ENCODE results near the gene STXBP5L.
"Not testable (repeated sequence)": the region's sequence is repeated elsewhere in the genome, so short reads cannot be mapped to it uniquely, and the experiment has no call there.

The STXBP5L gene

GRCh38 chr3:120908030-120908794 lies at the start of gene STXBP5L:
Gene STXBP5L (plus strand): TSS chr3:120908205. CDS start chr3:120909579, 1,374 bp downstream.
- no peaks in the 10 kb centered on the region for H3K36me3 Mint-ChIP-seq (ENCODE audit: low read depth)
- H3K4me3 Mint-ChIP-seq = peak within 1 kb of the TSS; percentile 81
- H3K27me3 Mint-ChIP-seq (ENCODE audit: low read depth) = peaks cover 50% of the 10 kb centered on the region
- peaks cover 8% of the 10 kb centered on the region for H3K4me1 Mint-ChIP-seq (ENCODE audit: low read depth)
- H3K9me3 Mint-ChIP-seq = no peaks in the 10 kb centered on the region
- peak within 1 kb of the TSS; percentile 65 for H3K27ac Mint-ChIP-seq

DNA sequence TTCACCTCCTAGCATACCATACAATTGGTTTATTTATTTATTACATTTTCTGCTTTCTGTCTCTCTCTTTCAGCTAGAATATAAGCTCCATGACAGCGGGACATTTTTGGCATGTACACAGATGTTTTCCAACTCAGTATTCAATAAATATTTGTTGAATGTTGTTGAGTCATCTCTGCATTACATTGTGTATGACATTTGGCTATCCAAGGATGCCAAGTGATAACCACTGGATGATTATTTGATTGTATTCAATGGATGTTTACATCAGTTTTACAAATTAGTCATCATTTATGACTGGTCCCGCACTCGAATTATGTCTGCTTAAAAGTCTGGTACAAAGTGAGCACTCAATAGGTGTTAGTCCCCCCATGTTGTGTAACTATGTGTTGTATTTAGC lies 49.5 kb upstream of the STXBP5L start:
- no peaks in the 10 kb centered on the region for H3K4me1 Mint-ChIP-seq (ENCODE audit: low read depth)
- H3K27me3 Mint-ChIP-seq (ENCODE audit: low read depth) = no peaks in the 10 kb centered on the region
- no peak overlapping the region for H3K4me3 Mint-ChIP-seq
- H3K9me3 Mint-ChIP-seq = no peaks in the 10 kb centered on the region
- H3K36me3 Mint-ChIP-seq (ENCODE audit: low read depth) = no peaks in the 10 kb centered on the region
- H3K27ac Mint-ChIP-seq = no peak overlapping the region

DNA sequence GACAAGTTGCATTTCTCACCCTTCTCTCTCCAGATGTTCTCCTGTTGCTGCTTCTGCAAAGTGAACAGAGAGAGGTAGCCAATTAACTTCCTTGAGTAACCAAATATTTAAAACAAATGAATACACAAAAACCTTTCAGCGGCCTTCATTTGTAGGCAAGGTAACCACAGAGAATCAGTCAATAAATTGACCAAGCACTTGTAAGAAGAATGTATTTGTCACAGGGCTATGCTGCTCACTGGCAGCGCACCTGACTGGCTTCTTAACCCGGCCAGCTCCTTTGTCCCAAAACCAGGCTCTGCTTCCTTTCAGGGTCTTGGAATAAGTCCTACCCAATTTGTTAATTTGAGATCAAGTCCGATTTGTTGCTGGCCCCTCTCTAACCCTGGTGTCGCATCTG lies 43.5 kb upstream of the STXBP5L start:
- no peaks in the 10 kb centered on the region for H3K36me3 Mint-ChIP-seq (ENCODE audit: low read depth)
- H3K4me1 Mint-ChIP-seq (ENCODE audit: low read depth) = no peaks in the 10 kb centered on the region
- H3K27me3 Mint-ChIP-seq (ENCODE audit: low read depth) = no peaks in the 10 kb centered on the region
- no peak overlapping the region for H3K27ac Mint-ChIP-seq
- no peak overlapping the region for H3K4me3 Mint-ChIP-seq
- no peaks in the 10 kb centered on the region for H3K9me3 Mint-ChIP-seq

DNA sequence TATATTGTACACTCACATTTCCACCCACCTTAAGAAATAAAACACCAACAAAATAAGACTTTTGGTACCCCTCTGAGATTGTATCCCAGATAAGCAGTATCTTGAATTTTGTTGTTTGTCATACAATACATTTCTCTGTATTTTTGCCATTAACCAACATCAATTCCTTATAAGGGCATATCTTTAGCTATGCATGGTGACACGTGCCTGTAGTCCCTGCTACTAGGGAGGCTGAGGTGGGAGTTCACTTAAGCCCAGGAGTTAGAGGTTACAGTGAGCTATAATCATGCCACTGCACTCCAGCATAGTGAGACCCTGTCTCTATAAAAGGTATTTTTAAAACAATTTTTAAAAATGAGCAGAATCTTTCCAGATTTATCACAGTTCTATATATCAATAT lies 32.5 kb upstream of the STXBP5L start:
- Mint-ChIP-seq H3K4me3 (no peak overlapping the region), H3K4me1 (ENCODE audit: low read depth) (no peaks in the 10 kb centered on the region), H3K27me3 (ENCODE audit: low read depth) (no peaks in the 10 kb centered on the region), H3K9me3 (no peaks in the 10 kb centered on the region), H3K36me3 (ENCODE audit: low read depth) (no peaks in the 10 kb centered on the region), H3K27ac (no peak overlapping the region)

- H3K27me3 Mint-ChIP-seq (ENCODE audit: low read depth) = no peaks in the 10 kb centered on the region
- H3K36me3 Mint-ChIP-seq (ENCODE audit: low read depth) = no peaks in the 10 kb centered on the region
- H3K4me3 Mint-ChIP-seq = no peak overlapping the region
- H3K9me3 Mint-ChIP-seq = no peaks in the 10 kb centered on the region
- no peak overlapping the region for H3K27ac Mint-ChIP-seq
- no peaks in the 10 kb centered on the region for H3K4me1 Mint-ChIP-seq (ENCODE audit: low read depth)
Measured at GRCh38 chr3:120875989-120876388, 32.0 kb upstream of the STXBP5L start.

- no peaks in the 10 kb centered on the region for H3K4me1 Mint-ChIP-seq (ENCODE audit: low read depth)
- H3K4me3 Mint-ChIP-seq = no peak overlapping the region
- H3K9me3 Mint-ChIP-seq = no peaks in the 10 kb centered on the region
- no peaks in the 10 kb centered on the region for H3K27me3 Mint-ChIP-seq (ENCODE audit: low read depth)
- no peaks in the 10 kb centered on the region for H3K36me3 Mint-ChIP-seq (ENCODE audit: low read depth)
- no peak overlapping the region for H3K27ac Mint-ChIP-seq
Measured at GRCh38 chr3:120879411-120879810, 28.6 kb upstream of the STXBP5L start.

DNA sequence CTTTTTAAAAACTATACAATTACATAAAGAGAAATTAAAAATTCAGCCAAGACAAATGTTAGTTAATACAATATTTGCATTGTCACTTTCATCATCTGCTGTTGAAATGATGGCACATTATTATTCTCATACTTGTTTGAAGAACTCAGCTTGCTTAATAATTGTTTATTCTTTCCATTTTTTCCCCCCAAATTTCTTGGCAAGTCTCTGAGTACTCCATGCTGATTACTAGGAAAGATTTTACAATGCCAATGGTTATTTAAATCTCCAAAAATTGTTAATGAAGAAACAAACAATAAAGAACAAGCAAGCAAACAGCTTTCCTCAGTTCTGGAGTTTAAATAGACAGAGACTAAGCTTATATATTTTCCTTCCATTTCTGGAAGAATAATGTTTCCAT lies 15.1 kb upstream of the STXBP5L start:
- Mint-ChIP-seq H3K27ac (no peak overlapping the region), H3K36me3 (ENCODE audit: low read depth) (no peaks in the 10 kb centered on the region), H3K27me3 (ENCODE audit: low read depth) (no peaks in the 10 kb centered on the region), H3K9me3 (no peaks in the 10 kb centered on the region), H3K4me1 (ENCODE audit: low read depth) (no peaks in the 10 kb centered on the region), H3K4me3 (no peak overlapping the region)

- no peaks in the 10 kb centered on the region for H3K4me1 Mint-ChIP-seq (ENCODE audit: low read depth)
Measured at GRCh38 chr3:120894316-120895057, 13.5 kb upstream of the STXBP5L start.

DNA sequence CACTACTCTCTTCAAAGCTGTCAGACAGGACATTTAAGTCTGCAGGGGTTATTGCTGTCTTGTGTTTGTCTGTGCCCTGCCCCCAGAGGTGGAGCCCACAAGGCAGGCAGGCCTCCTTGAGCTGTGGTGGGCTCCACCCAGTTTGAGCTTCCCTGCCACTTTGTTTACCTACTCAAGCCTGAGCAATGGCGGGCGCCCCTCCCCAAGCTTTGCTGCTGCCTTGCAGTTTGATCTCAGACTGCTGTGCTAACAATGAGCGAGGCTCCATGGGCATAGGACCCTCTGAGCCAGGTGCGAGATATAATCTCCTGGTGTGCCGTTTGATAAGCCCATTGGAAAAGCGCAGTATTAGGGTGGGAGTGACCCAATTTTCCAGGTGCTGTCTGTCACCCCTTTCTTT lies 6.3 kb upstream of the STXBP5L start:
- not testable (repeated sequence) for H3K9me3 Mint-ChIP-seq, H3K4me3 Mint-ChIP-seq
- H3K27me3 Mint-ChIP-seq (ENCODE audit: low read depth) = peaks cover 11% of the 10 kb centered on the region

More at GRCh38 chr3:120894316-120895057, 13.5 kb upstream of the STXBP5L start:
- no peak overlapping the region for H3K27ac Mint-ChIP-seq
- no peaks in the 10 kb centered on the region for H3K9me3 Mint-ChIP-seq
- no peaks in the 10 kb centered on the region for H3K27me3 Mint-ChIP-seq (ENCODE audit: low read depth)
- no peaks in the 10 kb centered on the region for H3K36me3 Mint-ChIP-seq (ENCODE audit: low read depth)
- no peak overlapping the region for H3K4me3 Mint-ChIP-seq

DNA sequence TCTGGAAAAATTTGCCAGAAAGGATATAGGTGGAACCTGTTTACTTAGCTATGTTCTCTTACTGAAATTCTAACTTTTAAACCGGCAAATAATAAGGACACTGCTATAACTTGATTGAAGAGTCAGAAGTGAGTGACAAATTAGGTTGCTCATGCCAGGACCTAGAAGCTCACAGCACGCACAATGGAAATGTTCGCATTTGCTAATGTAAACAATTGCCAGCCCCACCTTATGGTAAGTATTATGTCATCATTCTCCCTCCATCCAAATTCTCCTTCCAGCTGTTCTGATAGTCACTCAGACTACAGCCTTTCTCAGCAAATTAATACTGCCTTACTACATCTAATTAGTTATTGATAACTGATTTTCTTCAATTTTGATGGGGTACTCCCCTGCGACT lies 4.8 kb upstream of the STXBP5L start:
- Mint-ChIP-seq H3K4me3 (no peak overlapping the region), H3K27ac (no peak overlapping the region), H3K4me1 (ENCODE audit: low read depth) (peaks cover 5% of the 10 kb centered on the region), H3K36me3 (ENCODE audit: low read depth) (no peaks in the 10 kb centered on the region), H3K9me3 (no peaks in the 10 kb centered on the region), H3K27me3 (ENCODE audit: low read depth) (peaks cover 26% of the 10 kb centered on the region)

More for the DNA sequence above, 6.3 kb upstream of the STXBP5L start:
- not testable (repeated sequence) for H3K27ac Mint-ChIP-seq; H3K36me3 Mint-ChIP-seq (ENCODE audit: low read depth); H3K4me1 Mint-ChIP-seq (ENCODE audit: low read depth)

DNA sequence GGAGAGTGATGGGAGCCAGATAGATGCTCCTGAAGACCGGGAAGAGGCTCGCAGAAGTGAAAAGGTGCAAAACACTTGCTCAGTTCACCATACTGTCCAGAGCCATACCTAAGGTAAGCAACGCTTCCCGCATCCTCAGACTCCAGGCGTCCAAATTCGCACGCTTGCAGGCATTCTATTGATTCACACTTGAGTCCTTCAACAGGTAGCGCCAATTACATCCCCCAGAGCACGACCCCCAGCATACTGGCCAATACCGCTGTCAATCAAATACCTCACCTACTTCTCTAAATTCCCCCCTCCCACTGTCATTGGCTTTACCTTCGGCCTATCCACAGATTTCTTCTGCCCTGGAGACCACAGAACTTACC lies 361 bp upstream of the STXBP5L start:
- Mint-ChIP-seq H3K36me3 (ENCODE audit: low read depth) (no peaks in the 10 kb centered on the region), H3K9me3 (no peaks in the 10 kb centered on the region), H3K4me3 (peak overlapping the region; percentile 46), H3K27me3 (ENCODE audit: low read depth) (peaks cover 50% of the 10 kb centered on the region), H3K27ac (no peak overlapping the region), H3K4me1 (ENCODE audit: low read depth) (peaks cover 8% of the 10 kb centered on the region)

DNA sequence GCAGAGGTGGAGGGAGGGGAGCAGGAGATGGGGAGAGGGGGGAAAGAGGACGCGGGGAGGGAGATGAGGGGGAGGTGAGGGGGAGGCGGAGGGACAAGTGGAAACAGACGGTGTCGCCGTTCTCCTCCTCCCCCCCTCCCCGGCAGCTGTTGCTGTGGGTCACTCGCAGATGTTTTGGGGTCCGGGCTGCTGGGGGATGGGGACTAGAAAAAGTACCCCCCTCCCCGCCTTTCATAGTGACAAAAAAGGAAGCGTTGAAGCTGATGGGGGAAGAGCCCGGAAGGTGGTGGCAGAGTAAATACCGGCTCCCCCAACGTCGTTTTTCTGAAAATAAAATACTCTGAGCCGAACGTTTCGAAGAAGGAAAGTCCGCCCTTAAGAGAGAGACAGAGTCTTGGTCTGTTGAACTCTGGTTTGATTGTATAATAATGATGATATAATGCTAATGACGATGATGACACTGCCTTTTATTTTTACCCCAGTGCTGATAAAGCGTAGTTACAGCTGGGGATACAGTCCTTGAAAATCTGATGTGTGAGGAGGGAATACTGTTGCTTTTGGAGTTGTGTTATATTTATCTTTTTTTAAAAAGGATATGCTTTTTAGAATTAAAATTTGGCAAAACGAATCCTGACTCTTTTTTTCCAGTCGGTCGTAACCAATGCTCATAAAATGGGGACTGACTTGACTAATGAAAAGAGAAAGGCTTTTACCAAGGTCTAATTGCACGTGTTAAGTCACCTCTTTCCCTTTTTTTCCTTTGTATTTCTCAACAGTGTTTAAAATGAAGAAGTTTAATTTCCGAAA lies 993 bp downstream of the STXBP5L start:
- H3K27ac Mint-ChIP-seq = no peak overlapping the region
- peaks cover 8% of the 10 kb centered on the region for H3K4me1 Mint-ChIP-seq (ENCODE audit: low read depth)
- peak overlapping the region; percentile 14 for H3K4me3 Mint-ChIP-seq
- peaks cover 50% of the 10 kb centered on the region for H3K27me3 Mint-ChIP-seq (ENCODE audit: low read depth)
- H3K36me3 Mint-ChIP-seq (ENCODE audit: low read depth) = no peaks in the 10 kb centered on the region
- no peaks in the 10 kb centered on the region for H3K9me3 Mint-ChIP-seq

DNA sequence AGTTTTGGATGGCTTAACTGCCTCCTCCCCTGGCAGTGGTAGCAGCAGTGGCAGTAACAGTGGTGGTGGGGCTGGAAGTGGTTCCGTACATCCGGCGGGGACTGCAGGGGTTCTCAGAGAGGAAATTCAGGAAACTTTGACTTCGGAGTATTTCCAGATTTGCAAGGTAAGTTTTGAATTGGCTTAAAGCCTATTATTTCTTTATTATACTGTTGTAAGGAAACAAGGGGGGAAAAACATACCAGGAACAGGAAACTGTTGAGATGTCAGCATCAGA lies 1.5 kb downstream of the STXBP5L start:
- H3K9me3 Mint-ChIP-seq = no peaks in the 10 kb centered on the region
- H3K36me3 Mint-ChIP-seq (ENCODE audit: low read depth) = no peaks in the 10 kb centered on the region
- H3K27me3 Mint-ChIP-seq (ENCODE audit: low read depth) = peaks cover 54% of the 10 kb centered on the region
- peaks cover 8% of the 10 kb centered on the region for H3K4me1 Mint-ChIP-seq (ENCODE audit: low read depth)
- H3K4me3 Mint-ChIP-seq = no peak overlapping the region
- no peak overlapping the region for H3K27ac Mint-ChIP-seq

- H3K36me3 Mint-ChIP-seq (ENCODE audit: low read depth) = no peaks in the 10 kb centered on the region
- no peak overlapping the region for H3K4me3 Mint-ChIP-seq
- H3K27ac Mint-ChIP-seq = no peak overlapping the region
- H3K4me1 Mint-ChIP-seq (ENCODE audit: low read depth) = no peaks in the 10 kb centered on the region
- no peaks in the 10 kb centered on the region for H3K27me3 Mint-ChIP-seq (ENCODE audit: low read depth)
- peaks cover 19% of the 10 kb centered on the region for H3K9me3 Mint-ChIP-seq
Measured at GRCh38 chr3:120926146-120926545, 18.1 kb downstream of the STXBP5L start.

GRCh38 chr3:120928991-120929390 lies 21.0 kb downstream of the STXBP5L start:
- Mint-ChIP-seq H3K9me3 (peaks cover 20% of the 10 kb centered on the region), H3K27ac (no peak overlapping the region), H3K36me3 (ENCODE audit: low read depth) (no peaks in the 10 kb centered on the region), H3K4me3 (no peak overlapping the region), H3K4me1 (ENCODE audit: low read depth) (no peaks in the 10 kb centered on the region), H3K27me3 (ENCODE audit: low read depth) (no peaks in the 10 kb centered on the region)
